GM19099 (cell line): ENCODE data around the gene PSKH1.

ENCODE experiments used
- POLR2A ChIP-seq: IDR thresholded peaks from 3 replicates; pipeline ENCODE4 v1.6.1; 2011; ENCODE audit warnings: low read depth; ENCODE audit not compliant: insufficient read length; ENCODE audit errors: extremely low read depth

PSKH1 gene

DNA sequence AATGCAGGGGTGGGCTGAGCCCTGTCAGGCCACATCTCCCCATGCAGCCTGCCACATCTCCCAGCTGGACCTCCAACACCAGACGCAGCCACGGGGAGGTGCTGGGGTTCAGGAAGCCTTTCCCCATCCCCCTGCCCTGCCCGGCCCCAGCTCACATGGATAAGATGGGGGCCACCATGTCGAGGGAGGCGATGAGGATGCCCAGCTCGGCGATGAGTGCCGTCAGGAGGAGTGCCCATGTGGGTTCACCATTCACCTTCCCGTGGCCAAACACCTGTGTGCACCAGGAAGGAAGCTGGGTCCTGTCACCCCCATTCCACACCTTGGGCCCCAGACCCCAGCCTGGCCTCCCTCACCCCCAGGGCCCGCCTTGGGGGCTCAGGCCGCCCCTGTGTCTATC, 56.6 kb downstream of the PSKH1 start:
- TF ChIP-seq POLR2A, result no peak

- no peak for TF ChIP-seq POLR2A
These were observed 57.3 kb downstream of the PSKH1 start for GRCh38 chr16:67950335-67950843.

DNA sequence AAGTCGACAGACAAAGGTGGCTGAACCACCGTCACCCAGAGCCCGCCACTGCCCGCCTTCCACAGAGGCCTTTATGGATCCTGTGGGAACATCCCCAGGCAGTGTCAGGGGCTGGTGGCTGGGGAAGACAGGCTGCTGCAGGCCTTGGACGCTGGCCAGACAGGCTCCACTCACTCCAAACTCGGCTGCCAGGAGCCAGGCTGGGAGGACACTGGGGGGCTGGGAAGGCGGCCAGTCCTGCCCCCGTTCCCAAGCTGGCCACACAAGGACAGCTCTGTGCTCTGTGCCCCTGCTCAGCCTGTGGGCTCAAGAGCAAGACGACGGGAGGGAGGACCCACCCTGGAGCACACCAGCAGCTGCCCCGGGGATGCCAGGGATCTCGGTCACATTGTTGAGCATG, 58.4 kb downstream of the PSKH1 start:
- no peak for TF ChIP-seq POLR2A

- no peak for TF ChIP-seq POLR2A
These were observed 60.8 kb downstream of the PSKH1 start for GRCh38 chr16:67953641-67954375.

DNA sequence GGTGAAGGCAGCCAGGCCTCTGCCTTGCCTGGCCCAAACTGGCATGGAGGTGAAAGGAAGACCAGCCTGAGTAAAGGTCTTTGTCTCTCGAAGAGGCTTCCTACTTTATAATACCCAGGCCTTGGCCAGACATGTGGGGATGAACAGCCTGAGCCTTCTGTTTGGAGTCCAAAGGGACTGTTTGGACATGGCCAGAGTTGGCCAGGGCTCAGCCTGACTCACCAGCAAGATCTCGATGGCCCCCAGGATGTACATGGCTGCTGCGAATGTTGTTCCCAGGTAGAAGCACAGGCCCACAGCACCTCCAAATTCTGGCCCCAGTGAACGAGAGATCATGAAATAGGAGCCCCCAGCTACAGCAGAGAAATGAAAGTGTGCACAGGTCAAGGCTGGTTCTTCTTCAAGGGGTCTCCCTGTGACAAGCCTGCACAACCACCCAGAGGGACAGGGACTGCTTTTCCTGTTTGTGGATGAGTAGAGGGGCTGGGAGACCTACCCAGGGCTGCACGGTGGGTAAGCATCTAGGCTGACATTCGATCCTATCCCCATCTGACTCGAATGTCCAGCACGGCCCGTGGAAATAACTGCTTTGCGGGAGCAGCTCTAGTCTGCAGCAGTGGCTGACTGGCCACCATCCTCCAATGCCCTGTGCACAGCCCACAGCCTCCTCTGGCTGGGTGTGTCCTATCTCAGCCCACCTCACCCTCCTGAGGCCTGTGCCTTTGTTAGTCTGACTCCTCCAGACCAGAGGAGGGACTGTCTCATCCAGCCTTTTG, 61.6 kb downstream of the PSKH1 start:
- TF ChIP-seq POLR2A, result no peak

GRCh38 chr16:67957622-67958021, 64.6 kb downstream of the PSKH1 start:
- no peak for TF ChIP-seq POLR2A

GRCh38 chr16:67959536-67960329, 66.7 kb downstream of the PSKH1 start:
- TF ChIP-seq POLR2A, result no peak

- no peak for TF ChIP-seq POLR2A
These were observed 68.5 kb downstream of the PSKH1 start for GRCh38 chr16:67961551-67961957.

DNA sequence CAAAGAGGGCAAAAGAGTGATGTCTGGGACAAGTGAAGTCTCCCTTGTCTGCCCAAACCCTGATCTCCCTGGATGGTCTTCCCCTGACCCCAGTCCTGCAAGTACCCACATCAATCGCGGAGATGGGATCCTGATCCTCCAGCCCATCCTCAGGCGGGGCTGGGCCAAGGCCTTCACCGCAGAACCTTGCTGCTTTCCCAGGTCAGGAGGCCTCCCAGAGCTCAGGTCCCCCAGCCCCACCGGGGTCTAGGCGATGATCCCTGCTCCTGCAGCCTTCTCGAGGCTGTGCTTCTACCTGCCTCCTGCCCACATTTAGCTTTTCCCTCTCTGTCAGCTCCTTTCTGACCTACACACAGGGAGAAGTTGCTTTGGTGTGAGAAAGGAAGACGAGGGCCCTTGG, 69.1 kb downstream of the PSKH1 start:
- TF ChIP-seq POLR2A, result no peak

- no peak for TF ChIP-seq POLR2A
These were observed 70.2 kb downstream of the PSKH1 start for GRCh38 chr16:67963292-67963661.

DNA sequence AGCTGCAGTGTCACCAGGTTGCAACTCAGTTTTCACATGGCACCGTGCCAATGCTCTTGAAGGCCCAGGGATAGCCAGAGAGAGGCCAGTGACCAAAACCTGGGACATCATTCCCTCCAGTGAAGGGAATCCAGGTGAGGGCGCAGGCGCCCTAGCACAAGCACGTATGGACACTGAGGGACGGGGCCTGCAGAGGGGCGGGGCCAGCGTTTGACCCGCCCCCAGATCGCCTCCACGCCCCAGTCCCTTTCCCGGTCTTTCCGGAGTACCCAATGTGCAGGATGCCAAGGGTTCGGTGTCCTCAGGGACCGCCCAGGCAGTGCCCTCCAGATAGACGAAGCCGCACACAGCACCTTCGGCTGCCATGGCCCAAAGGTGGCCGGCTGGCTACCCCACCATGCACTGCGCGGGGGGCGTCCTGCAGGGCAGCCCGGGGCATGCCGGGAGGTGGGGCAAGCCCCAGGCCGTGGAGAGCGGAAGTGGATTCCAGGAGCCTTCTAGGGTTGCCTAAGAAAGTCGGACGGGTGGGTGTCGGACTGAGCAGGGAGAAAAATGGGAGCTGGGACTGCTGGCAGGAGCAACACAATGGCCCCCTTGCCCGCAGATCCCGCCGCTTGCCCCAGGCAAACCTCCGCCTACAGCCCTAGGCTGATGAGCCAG, 70.7 kb downstream of the PSKH1 start:
- TF ChIP-seq POLR2A, result no peak

GRCh38 chr16:67964477-67965131, 71.5 kb downstream of the PSKH1 start:
- no peak for TF ChIP-seq POLR2A

- no peak for TF ChIP-seq POLR2A
These were observed 72.9 kb downstream of the PSKH1 start for GRCh38 chr16:67965668-67966548.
